Ishikawa (cell line): ENCODE measurements around the gene COA1.

Source experiments
- CEBPB ChIP-seq: IDR thresholded peaks from 2 replicates; pipeline ENCODE4 v1.6.1; 2012
- CREB1 ChIP-seq: IDR thresholded peaks from 2 replicates; pipeline ENCODE4 v1.6.1; 2012; ENCODE audit warnings: low read depth
- EGR1 ChIP-seq: IDR thresholded peaks from 2 replicates; pipeline ENCODE4 v1.6.1; 2012
- EP300 ChIP-seq: IDR thresholded peaks from 2 replicates; pipeline ENCODE4 v1.6.1; 2012; ENCODE audit warnings: borderline replicate concordance
- FOXM1 ChIP-seq: IDR thresholded peaks from 2 replicates; pipeline ENCODE4 v1.6.1; 2012; ENCODE audit warnings: low read depth, borderline replicate concordance
- MAX ChIP-seq: IDR thresholded peaks from 2 replicates; pipeline ENCODE4 v1.6.1; 2012
- NFIC ChIP-seq: IDR thresholded peaks from 2 replicates; pipeline ENCODE4 v1.6.1; 2012
- RAD21 ChIP-seq: IDR thresholded peaks from 2 replicates; pipeline ENCODE4 v1.6.1; 2012; ENCODE audit warnings: low read depth
- REST ChIP-seq: IDR thresholded peaks from 2 replicates; pipeline ENCODE4 v1.6.1; 2012; ENCODE audit warnings: low read depth, mild to moderate bottlenecking
- TAF1 ChIP-seq: IDR thresholded peaks from 2 replicates; pipeline ENCODE4 v1.6.1; 2012; ENCODE audit warnings: low read depth, mild to moderate bottlenecking
- TCF12 ChIP-seq: IDR thresholded peaks from 2 replicates; pipeline ENCODE4 v1.6.1; 2012; ENCODE audit warnings: low read depth
- TEAD4 ChIP-seq: IDR thresholded peaks from 2 replicates; pipeline ENCODE4 v1.6.1; 2012
- USF1 ChIP-seq: IDR thresholded peaks from 2 replicates; pipeline ENCODE4 v1.6.1; 2012
- YY1 ChIP-seq: IDR thresholded peaks from 2 replicates; pipeline ENCODE4 v1.6.1; 2012; ENCODE audit warnings: low read depth
- ZBTB7A ChIP-seq: IDR thresholded peaks from 2 replicates; pipeline ENCODE4 v1.6.1; 2012; ENCODE audit warnings: low read depth

COA1 gene

GRCh38 chr7:43615558-43616145 is 113.7 kb downstream of the COA1 start:
- TF ChIP-seq NFIC (no peak), TEAD4 (no peak), TAF1 (no peak), USF1 (no peak), TCF12 (no peak), RAD21 (no peak), EGR1 (no peak), CREB1 (no peak), CEBPB (no peak), MAX (no peak), FOXM1 (no peak), REST (no peak), YY1 (no peak)

- TF ChIP-seq TAF1, result no peak
- no peak for TF ChIP-seq NFIC
- no peak for TF ChIP-seq EP300
- TF ChIP-seq USF1, result no peak
- no peak for TF ChIP-seq EGR1
- TF ChIP-seq YY1, result no peak
- TF ChIP-seq RAD21, result no peak
- TF ChIP-seq TEAD4, result no peak
- TF ChIP-seq FOXM1, result no peak
- TF ChIP-seq TCF12, result no peak
- no peak for TF ChIP-seq CEBPB
- no peak for TF ChIP-seq REST
- TF ChIP-seq ZBTB7A, result no peak
- no peak for TF ChIP-seq CREB1
- TF ChIP-seq MAX, result no peak
Measured at GRCh38 chr7:43612599-43613589, 116.4 kb downstream of the COA1 start.

- TF ChIP-seq YY1, result no peak
- TF ChIP-seq NFIC, result no peak
- no peak for TF ChIP-seq EP300
- TF ChIP-seq CREB1, result no peak
- TF ChIP-seq TEAD4, result no peak
- TF ChIP-seq REST, result no peak
Measured at GRCh38 chr7:43612128-43612527, 117.2 kb downstream of the COA1 start.

- TF ChIP-seq REST, result peak; percentile 44; the same call in 1 of the 2 replicates
- TF ChIP-seq RAD21, result no peak
Measured at GRCh38 chr7:43609097-43609496, 120.2 kb downstream of the COA1 start.
